Activated B cell treated with CpG ODN at 0.5 μM for 24 hours (primary cell): ENCODE results near the gene SLCO3A1. TPM values are rescaled to one million over a fixed set of nuclear protein-coding genes. Genes with fewer than 3 reads are reported as not detected.

Experiments used
- ATAC-seq: fragments of 200-7000 bp; cut with Tn5 transposase; one replicate; pipeline ENCODE4 v1.10.0; 2021; ENCODE audit warnings: low read depth, mild to moderate bottlenecking, moderate library complexity
- CTCF ChIA-PET: fragments of 350-600 bp; sonication (Branson Sonifier 250); formaldehyde crosslinking; loops from one replicate; lab custom pipeline; 2021; ENCODE audit warnings: antibody characterized with exemption; lab: Charles Lee
- POLR2A ChIA-PET: fragments of 350-600 bp; sonication (Branson Sonifier 250); formaldehyde crosslinking; loops from one replicate; lab custom pipeline; 2021; ENCODE audit warnings: antibody characterized with exemption; lab: Charles Lee
- DNase-seq: peaks from one replicate; pipeline ENCODE4 v3.0.0; 2022
- H3K27ac Mint-ChIP-seq: one replicate; pipeline ENCODE4 v1.8.0; 2020; ENCODE audit warnings: mixed read lengths
- H3K27me3 Mint-ChIP-seq: one replicate; pipeline ENCODE4 v1.8.0; 2021; ENCODE audit warnings: mixed read lengths
- H3K36me3 Mint-ChIP-seq: one replicate; pipeline ENCODE4 v1.8.0; 2021; ENCODE audit warnings: low read depth, mixed read lengths
- H3K4me1 Mint-ChIP-seq: one replicate; pipeline ENCODE4 v1.8.0; 2021; ENCODE audit warnings: mixed read lengths
- H3K4me3 Mint-ChIP-seq: one replicate; pipeline ENCODE4 v1.8.0; 2020; ENCODE audit warnings: mild to moderate bottlenecking, mixed read lengths
- H3K9me3 Mint-ChIP-seq: one replicate; pipeline ENCODE4 v1.8.0; 2020; ENCODE audit warnings: mixed read lengths
- CTCF ChIP-seq: fragments of 200-600 bp; IDR thresholded peaks from one replicate; pipeline ENCODE4 v1.8.0; 2022; ENCODE audit warnings: antibody characterized with exemption, mild to moderate bottlenecking
- intact Hi-C: fragments of 100-400 bp; cut with micrococcal nuclease; formaldehyde crosslinking; loops from one replicate; pipeline ENCODE4 v1.15.1; 2024
- total RNA-seq: library from RNA; stranded (reverse); gene quantifications from 2 replicates; pipeline ENCODE4 v1.2.3, GENCODE V29; 2022

The SLCO3A1 gene
- total RNA-seq, 1 donor from 2014 or later = 0.82 TPM

GRCh38 chr15:91917686-91918360 is 64.3 kb downstream of the SLCO3A1 start:
- intact Hi-C loops = loop anchor here (10.0 kb wide), 1 partner anchor 63 kb away; the partner anchor contains the start of gene SLCO3A1
- H3K27ac Mint-ChIP-seq = no peak overlapping the region
- no peaks in the 10 kb centered on the region for H3K27me3 Mint-ChIP-seq
- no peak overlapping the region for H3K4me3 Mint-ChIP-seq
- H3K36me3 Mint-ChIP-seq = no peaks in the 10 kb centered on the region
- TF ChIP-seq CTCF = no peak
- DNase-seq (no peak), ATAC-seq (no peak)
- POLR2A ChIA-PET = interaction anchor here (0.5 kb wide), 1 partner anchor 923 kb away, joined by 3 read pairs; no protein-coding TSS in a partner anchor
- CTCF ChIA-PET = no interaction called here
- no peaks in the 10 kb centered on the region for H3K9me3 Mint-ChIP-seq
- peaks cover 11% of the 10 kb centered on the region for H3K4me1 Mint-ChIP-seq

GRCh38 chr15:91919014-91919534 is 65.6 kb downstream of the SLCO3A1 start:
- intact Hi-C loops = loop anchor here (10.0 kb wide), 1 partner anchor 64 kb away; the partner anchor contains the start of gene SLCO3A1
- Mint-ChIP-seq H3K4me3 (no peak overlapping the region), H3K9me3 (no peaks in the 10 kb centered on the region), H3K36me3 (no peaks in the 10 kb centered on the region), H3K27ac (no peak overlapping the region), H3K4me1 (peaks cover 11% of the 10 kb centered on the region), H3K27me3 (no peaks in the 10 kb centered on the region)
- DNase-seq = no peak
- CTCF ChIA-PET = no interaction called here
- POLR2A ChIA-PET = no interaction called here
- ATAC-seq = no peak
- no peak for TF ChIP-seq CTCF

GRCh38 chr15:91921188-91921842 is 67.8 kb downstream of the SLCO3A1 start:
- no peaks in the 10 kb centered on the region for H3K27me3 Mint-ChIP-seq
- intact Hi-C loops = no loop called here
- CTCF ChIA-PET = no interaction called here
- H3K27ac Mint-ChIP-seq = peak overlapping the region; percentile 19
- no peak for TF ChIP-seq CTCF
- no peak overlapping the region for H3K4me3 Mint-ChIP-seq
- peaks cover 11% of the 10 kb centered on the region for H3K4me1 Mint-ChIP-seq
- DNase-seq (no peak), ATAC-seq (peak; percentile 68)
- POLR2A ChIA-PET = no interaction called here
- H3K9me3 Mint-ChIP-seq = no peaks in the 10 kb centered on the region
- no peaks in the 10 kb centered on the region for H3K36me3 Mint-ChIP-seq

- CTCF ChIA-PET = no interaction called here
- peaks cover 11% of the 10 kb centered on the region for H3K4me1 Mint-ChIP-seq
- POLR2A ChIA-PET = no interaction called here
- no peaks in the 10 kb centered on the region for H3K27me3 Mint-ChIP-seq
- no peak for DNase-seq
- no peaks in the 10 kb centered on the region for H3K9me3 Mint-ChIP-seq
- no peak for TF ChIP-seq CTCF
- no peak for ATAC-seq
- H3K36me3 Mint-ChIP-seq = no peaks in the 10 kb centered on the region
- intact Hi-C loops = no loop called here
- peak overlapping the region; percentile 18 for H3K27ac Mint-ChIP-seq
- no peak overlapping the region for H3K4me3 Mint-ChIP-seq
Measured at GRCh38 chr15:91921843-91922198, 68.3 kb downstream of the SLCO3A1 start.
